C4-2B (cell line): Measurements from ENCODE around the gene RALBP1.

Source experiments
- ZFX ChIP-seq: fragments of 450-650 bp; IDR thresholded peaks from 2 replicates; pipeline ENCODE4 v1.6.1; 2017
- TF ChIP-seq, protein P1 (sequence below): fragments of 450-650 bp; conservative IDR thresholded peaks from 2 replicates; pipeline ENCODE4 v1.5.1; 2017; ENCODE audit warnings: mild to moderate bottlenecking

DNA sequence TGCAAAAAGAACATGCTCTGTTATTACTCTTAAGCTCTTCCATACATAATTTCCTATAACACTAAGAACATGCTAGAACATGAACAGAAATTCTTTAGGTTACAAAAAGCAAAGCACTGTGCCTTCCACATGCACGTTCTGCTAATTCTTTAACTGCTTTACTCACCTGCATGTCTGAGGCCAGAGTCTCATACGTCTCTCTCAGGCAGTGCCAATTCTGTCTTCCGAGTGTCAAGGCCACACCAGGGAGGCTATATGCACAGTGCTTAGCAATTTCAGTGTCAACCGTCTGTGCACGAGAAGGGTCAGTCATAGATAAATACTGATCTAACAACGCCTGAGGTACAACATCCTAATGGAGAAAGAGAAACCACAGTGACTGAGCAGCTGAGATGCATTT lies 83.9 kb downstream of the RALBP1 start:
- TF ChIP-seq, protein P1, sequence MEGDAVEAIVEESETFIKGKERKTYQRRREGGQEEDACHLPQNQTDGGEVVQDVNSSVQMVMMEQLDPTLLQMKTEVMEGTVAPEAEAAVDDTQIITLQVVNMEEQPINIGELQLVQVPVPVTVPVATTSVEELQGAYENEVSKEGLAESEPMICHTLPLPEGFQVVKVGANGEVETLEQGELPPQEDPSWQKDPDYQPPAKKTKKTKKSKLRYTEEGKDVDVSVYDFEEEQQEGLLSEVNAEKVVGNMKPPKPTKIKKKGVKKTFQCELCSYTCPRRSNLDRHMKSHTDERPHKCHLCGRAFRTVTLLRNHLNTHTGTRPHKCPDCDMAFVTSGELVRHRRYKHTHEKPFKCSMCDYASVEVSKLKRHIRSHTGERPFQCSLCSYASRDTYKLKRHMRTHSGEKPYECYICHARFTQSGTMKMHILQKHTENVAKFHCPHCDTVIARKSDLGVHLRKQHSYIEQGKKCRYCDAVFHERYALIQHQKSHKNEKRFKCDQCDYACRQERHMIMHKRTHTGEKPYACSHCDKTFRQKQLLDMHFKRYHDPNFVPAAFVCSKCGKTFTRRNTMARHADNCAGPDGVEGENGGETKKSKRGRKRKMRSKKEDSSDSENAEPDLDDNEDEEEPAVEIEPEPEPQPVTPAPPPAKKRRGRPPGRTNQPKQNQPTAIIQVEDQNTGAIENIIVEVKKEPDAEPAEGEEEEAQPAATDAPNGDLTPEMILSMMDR, result no peak
- no peak for TF ChIP-seq ZFX
